Ishikawa (cell line): ENCODE data around the gene DPYSL3.

Source experiments
- CEBPB ChIP-seq: IDR thresholded peaks from 2 replicates; pipeline ENCODE4 v1.6.1; 2012
- CREB1 ChIP-seq: IDR thresholded peaks from 2 replicates; pipeline ENCODE4 v1.6.1; 2012; ENCODE audit warnings: low read depth
- EGR1 ChIP-seq: IDR thresholded peaks from 2 replicates; pipeline ENCODE4 v1.6.1; 2012
- EP300 ChIP-seq: IDR thresholded peaks from 2 replicates; pipeline ENCODE4 v1.6.1; 2012; ENCODE audit warnings: borderline replicate concordance
- FOXM1 ChIP-seq: IDR thresholded peaks from 2 replicates; pipeline ENCODE4 v1.6.1; 2012; ENCODE audit warnings: low read depth, borderline replicate concordance
- MAX ChIP-seq: IDR thresholded peaks from 2 replicates; pipeline ENCODE4 v1.6.1; 2012
- NFIC ChIP-seq: IDR thresholded peaks from 2 replicates; pipeline ENCODE4 v1.6.1; 2012
- RAD21 ChIP-seq: IDR thresholded peaks from 2 replicates; pipeline ENCODE4 v1.6.1; 2012; ENCODE audit warnings: low read depth
- REST ChIP-seq: IDR thresholded peaks from 2 replicates; pipeline ENCODE4 v1.6.1; 2012; ENCODE audit warnings: low read depth, mild to moderate bottlenecking
- TAF1 ChIP-seq: IDR thresholded peaks from 2 replicates; pipeline ENCODE4 v1.6.1; 2012; ENCODE audit warnings: low read depth, mild to moderate bottlenecking
- TCF12 ChIP-seq: IDR thresholded peaks from 2 replicates; pipeline ENCODE4 v1.6.1; 2012; ENCODE audit warnings: low read depth
- TEAD4 ChIP-seq: IDR thresholded peaks from 2 replicates; pipeline ENCODE4 v1.6.1; 2012
- USF1 ChIP-seq: IDR thresholded peaks from 2 replicates; pipeline ENCODE4 v1.6.1; 2012
- YY1 ChIP-seq: IDR thresholded peaks from 2 replicates; pipeline ENCODE4 v1.6.1; 2012; ENCODE audit warnings: low read depth
- ZBTB7A ChIP-seq: IDR thresholded peaks from 2 replicates; pipeline ENCODE4 v1.6.1; 2012; ENCODE audit warnings: low read depth

The DPYSL3 gene

GRCh38 chr5:147407094-147407681 is 102.7 kb downstream of the DPYSL3 start:
- no peak for TF ChIP-seq ZBTB7A
- no peak for TF ChIP-seq TEAD4
- no peak for TF ChIP-seq TAF1
- no peak for TF ChIP-seq CEBPB
- TF ChIP-seq FOXM1, result no peak
- TF ChIP-seq CREB1, result no peak
- TF ChIP-seq TCF12, result no peak

- TF ChIP-seq ZBTB7A, result no peak
- TF ChIP-seq RAD21, result no peak
- TF ChIP-seq CEBPB, result no peak
- TF ChIP-seq EGR1, result no peak
- TF ChIP-seq MAX, result no peak
- no peak for TF ChIP-seq TCF12
- no peak for TF ChIP-seq FOXM1
- no peak for TF ChIP-seq EP300
- TF ChIP-seq TAF1, result no peak
- TF ChIP-seq YY1, result no peak
- no peak for TF ChIP-seq CREB1
- TF ChIP-seq USF1, result no peak
- TF ChIP-seq TEAD4, result no peak
These were observed 103.2 kb downstream of the DPYSL3 start for GRCh38 chr5:147406636-147407035.

GRCh38 chr5:147404706-147405105 is 105.2 kb downstream of the DPYSL3 start:
- TF ChIP-seq CEBPB (no peak), TEAD4 (no peak), TCF12 (no peak), TAF1 (no peak), RAD21 (no peak)

GRCh38 chr5:147403651-147404640 is 105.9 kb downstream of the DPYSL3 start:
- TF ChIP-seq CREB1, result no peak
- no peak for TF ChIP-seq FOXM1
- no peak for TF ChIP-seq YY1
- no peak for TF ChIP-seq EP300
- no peak for TF ChIP-seq TEAD4
- no peak for TF ChIP-seq ZBTB7A
- no peak for TF ChIP-seq TCF12
- no peak for TF ChIP-seq TAF1
- TF ChIP-seq REST, result no peak
- TF ChIP-seq RAD21, result no peak
- TF ChIP-seq MAX, result no peak
- no peak for TF ChIP-seq EGR1
- TF ChIP-seq CEBPB, result no peak
- TF ChIP-seq USF1, result no peak

GRCh38 chr5:147400881-147401280 is 109.0 kb downstream of the DPYSL3 start:
- TF ChIP-seq USF1 (no peak), MAX (no peak), EGR1 (no peak), YY1 (no peak), TAF1 (no peak)

- TF ChIP-seq CREB1 (no peak), RAD21 (no peak), CEBPB (no peak), TAF1 (no peak), EP300 (no peak), USF1 (no peak), EGR1 (no peak), NFIC (no peak), TEAD4 (no peak), TCF12 (no peak), MAX (no peak), REST (no peak), YY1 (no peak), ZBTB7A (no peak), FOXM1 (no peak)
These were observed 109.6 kb downstream of the DPYSL3 start for GRCh38 chr5:147400126-147400809.
